GM10847 (cell line): ENCODE measurements around the gene PAPLN.

Experiments used
- POLR2A ChIP-seq: IDR thresholded peaks from 2 replicates; pipeline ENCODE4 v1.6.1; 2011; ENCODE audit not compliant: insufficient read length; ENCODE audit errors: extremely low read depth

Gene PAPLN

DNA sequence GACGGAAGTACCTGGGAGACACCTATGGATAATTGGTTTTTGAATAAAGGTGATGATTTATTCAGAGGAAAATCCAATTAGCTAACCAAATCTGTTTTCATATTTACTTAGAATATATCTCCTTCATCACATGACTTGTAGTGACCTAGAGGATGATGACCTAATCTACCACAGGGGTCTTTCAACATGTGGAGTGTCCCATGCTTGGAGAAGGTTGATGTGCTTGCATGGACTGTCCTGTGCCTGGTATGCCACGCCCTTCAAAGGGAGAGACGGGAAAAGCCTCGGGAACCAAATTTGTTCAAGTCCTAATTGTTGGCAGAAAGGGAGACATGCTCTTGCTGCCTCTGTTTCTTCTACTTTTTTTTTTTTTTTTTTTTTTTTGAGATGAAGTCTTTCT, 11.8 kb upstream of the PAPLN start:
- TF ChIP-seq POLR2A: no peak

DNA sequence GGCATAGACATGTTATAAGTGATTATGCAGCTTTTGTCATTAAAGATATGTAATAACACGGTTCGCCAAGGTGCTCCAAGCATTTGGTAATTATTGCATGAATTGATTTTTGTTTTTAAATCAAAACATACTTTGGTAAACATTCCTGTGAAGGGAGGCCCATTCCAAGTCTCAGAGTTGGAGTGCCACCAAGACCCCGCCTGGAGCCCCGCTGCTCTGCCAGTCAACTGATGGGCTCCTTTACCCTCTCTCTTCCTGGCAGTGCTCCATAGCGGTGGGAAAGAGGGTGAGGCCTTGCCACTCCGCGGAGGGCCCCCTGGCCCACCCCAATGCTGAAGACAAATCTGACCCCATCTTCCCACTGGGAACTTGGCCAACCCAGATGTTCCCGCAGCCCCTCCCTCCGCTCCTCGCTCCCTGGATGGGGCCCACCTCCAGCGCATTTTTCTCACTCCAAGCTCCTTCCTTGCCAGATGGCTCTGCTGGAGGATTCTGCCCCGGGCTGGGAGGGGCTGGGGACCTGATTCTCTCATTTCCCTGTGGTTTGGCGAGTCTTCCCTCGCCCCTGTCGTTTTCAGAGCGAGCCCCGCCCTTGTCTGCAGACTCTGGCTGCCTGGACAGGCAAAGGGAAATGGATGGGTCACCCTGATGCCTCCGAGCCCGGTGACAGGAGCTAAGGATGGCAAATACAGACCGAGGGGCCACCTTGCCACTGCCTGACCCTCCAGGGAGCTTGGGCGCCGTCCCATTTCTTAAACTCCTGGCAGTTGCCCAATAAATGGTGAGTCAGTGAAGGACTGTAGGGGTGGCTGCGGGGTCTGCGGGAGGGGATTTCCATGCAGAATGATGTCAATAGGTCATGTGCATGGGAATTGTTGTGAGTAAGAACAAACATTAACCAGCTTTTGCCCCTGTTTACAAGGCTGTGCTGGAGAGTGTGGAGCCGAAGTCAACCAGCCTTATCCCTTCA, 9.2 kb upstream of the PAPLN start:
- no peak for TF ChIP-seq POLR2A

DNA sequence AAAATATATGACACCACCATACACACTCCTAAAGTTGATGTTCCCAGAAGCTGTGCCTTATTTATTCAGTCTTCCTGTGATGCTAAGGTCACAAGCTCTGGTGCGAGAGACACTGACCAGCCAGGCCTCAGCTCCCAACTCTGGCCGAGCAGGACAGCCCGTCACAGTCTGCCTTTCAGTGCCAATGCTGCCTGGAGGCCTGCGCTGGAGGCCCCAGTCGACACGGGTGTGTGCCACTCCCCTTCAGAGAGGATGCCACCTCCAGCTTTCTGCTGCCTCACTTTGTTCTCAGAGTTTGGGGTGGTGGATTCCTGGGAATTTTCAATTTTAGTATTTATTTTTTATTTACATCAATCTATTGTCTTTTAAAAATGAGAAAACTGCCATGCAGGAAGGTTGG, 7.3 kb upstream of the PAPLN start:
- TF ChIP-seq POLR2A: no peak

DNA sequence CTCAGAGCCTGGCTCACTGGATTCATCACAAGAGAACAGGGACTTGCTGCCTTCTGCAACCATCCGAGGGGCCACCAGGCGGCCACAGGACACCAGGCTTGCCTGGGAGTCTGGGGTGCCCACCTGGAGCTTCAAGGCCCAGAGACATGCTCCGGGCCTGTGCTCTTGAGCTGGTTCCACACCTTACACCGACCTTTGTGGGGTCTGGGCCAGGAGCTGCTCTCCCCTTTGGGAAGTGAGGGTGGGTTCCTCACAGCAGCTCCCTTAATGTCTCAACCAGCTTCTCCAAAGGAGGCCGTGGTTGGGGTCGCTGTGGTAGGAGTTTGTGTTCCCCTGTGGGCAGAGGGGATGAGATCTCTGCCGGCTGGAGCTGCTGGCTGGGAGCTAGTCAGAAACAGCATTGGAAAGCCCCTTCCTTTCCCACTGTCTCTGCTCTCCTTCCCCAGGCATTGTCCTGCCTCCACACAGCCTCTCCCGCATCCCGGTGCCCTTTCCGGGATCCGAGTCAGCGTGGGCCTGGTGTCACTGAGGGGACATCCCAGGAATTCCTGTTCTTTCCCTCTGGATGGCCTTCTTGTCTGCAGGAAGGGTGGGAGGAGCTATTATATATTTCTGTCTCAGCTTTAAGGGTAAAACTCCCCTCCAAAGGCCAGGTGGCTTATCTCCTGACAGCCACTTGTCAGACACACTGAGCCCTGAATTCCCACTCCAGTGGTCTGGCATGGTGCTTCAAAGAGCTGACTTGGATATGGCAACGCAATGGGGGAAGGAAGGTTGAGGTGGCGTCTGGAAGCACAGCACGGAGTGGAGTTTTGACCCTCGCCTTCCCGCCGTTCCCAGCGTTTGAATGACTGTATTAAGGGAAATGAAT, 5.1 kb upstream of the PAPLN start:
- no peak for TF ChIP-seq POLR2A

DNA sequence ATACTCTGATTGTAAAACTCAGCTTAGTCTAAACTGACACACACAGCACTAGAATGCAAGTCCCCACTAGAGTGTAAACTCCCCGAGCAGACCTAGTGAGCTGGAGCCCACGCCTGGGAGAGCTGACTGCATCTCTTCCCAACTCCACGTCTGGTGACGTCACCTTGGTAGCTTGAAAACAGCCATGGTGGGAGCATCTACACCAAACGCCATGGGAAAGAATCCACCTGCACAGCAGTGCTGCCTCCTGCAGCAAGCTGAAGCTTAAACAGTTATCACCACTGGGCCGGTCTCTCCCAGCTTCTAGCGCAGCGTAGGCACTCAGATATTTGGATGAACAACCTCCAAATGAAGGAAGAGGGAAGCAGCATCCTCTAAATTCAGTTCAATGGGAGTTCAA, 4.3 kb upstream of the PAPLN start:
- TF ChIP-seq POLR2A: no peak

DNA sequence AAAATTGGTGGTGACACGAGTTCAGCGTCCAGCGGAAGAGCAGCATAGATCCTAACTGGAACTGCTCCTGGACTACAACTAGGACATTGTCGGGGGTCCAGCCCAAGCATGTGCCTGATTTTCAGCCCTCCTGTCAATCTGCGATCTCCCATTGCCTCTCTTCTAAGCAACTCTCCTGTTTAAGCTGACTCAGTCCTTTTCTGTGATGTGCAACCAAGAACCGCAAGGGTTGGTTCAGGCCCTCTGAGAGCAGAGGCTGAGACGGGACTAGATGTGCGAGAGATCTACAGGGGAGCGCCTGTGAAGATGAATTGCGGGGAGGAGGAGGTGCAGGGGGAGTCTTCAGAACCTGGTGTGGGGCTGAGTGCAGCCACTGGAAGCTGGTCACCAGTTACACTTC, 3.7 kb upstream of the PAPLN start:
- no peak for TF ChIP-seq POLR2A

DNA sequence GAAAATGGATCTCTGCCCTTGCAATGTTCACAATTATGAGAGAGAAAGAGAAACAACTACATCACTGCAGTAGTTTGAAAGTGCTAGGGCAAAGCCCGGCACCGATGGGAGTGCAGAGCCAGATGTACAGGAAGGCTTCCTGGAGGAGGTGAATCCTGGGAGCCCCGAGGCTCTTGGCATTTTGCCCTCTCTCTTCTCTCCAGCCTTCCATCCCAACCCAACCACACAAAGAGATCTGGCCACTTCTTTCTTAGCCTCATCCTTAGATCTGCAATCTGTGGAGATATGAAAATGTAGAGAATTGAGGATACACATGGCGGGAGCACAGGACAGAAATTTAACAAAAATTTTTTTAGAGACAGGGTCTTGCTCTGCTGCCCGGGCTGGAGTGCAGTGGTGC, 3.3 kb upstream of the PAPLN start:
- TF ChIP-seq POLR2A: no peak

DNA sequence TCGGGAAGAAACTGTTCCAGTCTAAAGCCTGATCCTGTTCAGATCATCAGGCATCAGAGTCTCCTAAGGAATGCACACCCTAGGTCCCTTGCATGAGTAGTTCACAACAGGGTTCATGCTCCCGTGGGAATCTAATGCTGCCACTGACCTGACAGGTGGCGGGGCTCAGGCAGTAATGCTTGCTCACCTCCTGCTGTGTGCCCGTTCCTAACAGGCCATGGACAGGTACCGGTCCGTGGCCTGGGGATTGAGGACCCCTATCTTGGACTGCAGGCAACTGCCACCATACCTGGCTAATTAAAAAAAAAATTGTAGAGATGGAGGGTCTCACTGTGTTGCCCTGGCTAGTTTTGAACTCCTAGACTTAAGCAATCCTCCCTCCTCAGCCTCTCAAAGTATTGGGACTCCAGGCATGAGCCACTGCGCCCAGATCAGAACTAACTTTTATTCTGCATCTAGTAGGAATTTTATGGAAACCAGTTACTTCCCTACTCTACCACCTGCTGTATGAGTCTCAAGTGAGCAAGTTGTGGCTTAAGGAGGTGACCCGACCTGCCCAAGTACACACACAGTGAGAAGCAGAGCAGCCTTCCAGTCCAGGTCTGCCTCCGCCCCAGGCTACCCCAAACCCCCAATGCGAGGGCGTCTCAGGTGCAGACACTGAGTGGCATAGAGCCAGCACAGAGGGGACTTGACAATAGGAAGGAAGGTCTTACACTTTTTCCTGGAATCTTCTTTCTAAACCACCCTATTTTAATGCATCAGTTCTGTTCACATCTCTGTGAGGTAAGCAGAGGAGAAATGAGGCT, 2.5 kb upstream of the PAPLN start:
- TF ChIP-seq POLR2A: no peak

DNA sequence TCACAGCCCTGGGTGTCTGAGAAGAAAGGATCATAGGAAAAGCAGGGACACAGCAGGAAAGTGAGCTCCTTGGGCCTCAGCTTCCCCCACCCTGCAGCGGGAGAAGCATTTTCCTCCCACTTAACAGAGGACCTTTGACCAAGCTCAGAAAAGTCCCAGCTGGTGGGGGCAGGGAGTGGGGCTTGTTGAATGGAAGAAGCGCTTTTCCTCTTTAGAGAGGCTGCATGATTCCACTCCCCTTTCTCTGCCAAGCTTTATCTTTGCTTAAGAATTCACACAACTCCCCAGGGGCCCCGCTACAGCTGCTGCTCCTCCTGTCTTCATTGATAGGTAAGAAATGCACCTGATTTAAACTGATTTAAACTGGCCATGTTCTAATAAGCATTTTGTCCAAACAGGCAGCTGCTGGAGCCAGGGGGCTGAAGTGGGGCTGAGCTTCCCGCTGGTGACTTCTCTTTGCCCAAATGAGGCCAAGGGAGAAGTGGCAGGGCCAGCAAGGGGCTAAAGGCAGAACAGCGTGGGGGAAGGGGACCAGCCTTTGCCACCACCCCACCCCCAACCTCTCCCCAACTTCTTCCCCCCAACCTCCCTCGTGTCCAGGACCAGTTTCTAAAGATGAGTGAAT, 1.7 kb upstream of the PAPLN start:
- no peak for TF ChIP-seq POLR2A

DNA sequence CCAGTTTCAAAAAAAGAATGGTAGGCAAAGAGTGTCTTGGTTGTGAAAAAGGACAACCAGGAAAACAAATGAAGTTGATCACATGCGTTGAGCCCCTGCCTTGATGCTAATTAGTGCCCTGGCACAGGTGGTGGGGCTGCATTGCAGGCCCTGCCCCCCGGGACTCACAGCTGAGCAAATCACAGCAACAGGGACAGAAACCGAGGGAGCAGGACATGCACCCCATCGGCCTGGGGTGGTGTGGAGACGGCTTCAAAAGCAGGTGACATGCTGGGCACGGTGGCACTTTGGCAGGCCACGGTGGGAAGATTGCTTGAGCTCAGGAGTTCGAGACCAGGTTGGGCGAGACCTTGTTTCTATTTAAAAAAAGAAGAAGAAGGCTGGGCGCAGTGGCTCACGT, 1.1 kb upstream of the PAPLN start:
- TF ChIP-seq POLR2A: no peak

DNA sequence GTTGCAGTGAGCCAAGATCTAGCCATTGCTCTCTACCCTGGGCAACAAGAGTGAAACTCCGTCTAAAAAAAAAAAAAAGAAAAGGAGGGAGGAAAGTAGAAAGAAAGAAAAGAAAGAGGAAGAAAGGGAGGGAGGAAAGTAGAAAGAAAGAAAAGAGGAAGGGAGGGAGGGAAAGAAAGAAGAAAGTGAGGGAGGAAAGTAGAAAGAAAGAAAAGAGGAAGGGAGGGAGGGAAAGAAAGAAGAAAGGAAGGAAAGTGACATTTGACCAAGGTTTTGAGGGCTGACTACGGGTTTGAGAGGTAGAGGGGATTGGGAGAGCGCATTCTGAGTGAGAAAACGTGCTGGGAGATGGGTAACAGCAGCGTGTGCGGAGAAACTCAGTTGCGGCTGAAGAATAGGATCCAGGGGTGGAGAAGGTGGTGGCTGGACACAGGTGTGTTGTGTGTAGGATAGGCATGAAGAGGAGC, 521 bp upstream of the PAPLN start:
- TF ChIP-seq POLR2A: no peak

DNA sequence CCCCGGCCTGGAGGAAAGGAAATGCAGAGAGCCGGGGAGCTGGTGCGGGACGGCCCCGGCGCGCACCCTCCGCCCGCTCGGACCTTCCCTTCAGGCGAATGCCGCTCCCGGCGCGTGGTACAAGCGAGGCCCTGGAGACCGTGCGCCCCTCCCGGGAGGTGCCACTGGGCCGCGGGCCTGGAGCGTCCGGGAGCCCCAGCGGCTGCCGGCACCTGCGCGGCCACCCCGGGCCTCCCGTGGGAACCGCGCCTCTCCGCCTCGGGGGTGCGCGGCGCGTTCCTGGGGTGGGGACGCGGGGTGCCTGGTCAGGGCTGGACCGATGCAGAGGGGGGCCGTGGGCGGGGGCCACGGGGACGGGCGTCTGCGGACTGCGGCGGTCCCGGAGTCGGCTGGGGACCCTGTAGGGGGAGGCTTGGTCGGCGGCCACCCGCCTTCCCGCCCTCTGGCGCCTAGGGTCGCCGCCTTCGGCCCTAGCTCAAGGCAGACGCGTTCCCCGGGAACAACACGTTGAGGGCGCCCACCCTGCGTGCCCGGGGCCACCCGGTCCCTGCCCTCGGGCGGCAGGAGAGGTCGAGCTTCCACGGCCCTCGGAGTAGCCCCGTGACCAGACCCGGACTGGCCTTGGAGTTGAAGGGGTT, 599 bp downstream of the PAPLN start:
- TF ChIP-seq POLR2A: no peak

DNA sequence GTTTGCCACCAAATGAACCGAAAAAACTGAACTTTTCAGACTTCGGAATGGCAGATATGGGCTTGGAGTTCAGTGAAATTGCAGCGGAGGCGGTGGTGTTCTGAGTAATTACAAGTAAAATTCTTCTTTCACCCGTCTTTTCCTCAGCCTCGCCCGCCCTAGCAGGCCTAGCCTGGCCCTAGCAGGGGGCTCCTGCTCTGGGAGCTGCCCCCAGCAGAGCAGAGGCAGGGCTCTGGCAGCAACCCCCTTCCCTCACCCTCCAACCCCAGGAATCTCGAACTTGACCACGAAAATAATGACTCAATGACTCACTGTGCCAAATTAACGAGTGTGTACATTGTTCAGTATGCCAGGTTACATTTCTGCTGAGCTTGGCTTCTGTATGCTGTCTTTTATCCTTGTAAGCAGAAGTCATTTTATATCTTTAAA, 1.1 kb downstream of the PAPLN start:
- TF ChIP-seq POLR2A: no peak

DNA sequence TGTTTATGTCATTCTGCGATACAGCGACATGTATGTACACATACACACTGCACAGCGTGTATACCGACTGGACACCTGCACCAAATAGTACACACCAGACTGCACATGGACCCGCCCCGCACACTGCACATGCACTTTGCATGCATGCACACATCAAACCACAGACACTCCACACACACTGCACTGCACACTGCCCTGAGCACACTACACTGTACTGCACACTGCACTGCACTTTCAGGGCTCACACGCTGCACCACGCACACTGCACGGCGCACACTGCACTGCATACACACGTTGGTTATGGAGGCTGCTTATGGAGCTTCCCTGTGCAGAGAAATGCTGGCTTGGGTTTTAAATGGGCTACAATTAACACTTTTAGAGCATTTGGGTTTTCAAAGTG, 1.6 kb downstream of the PAPLN start:
- no peak for TF ChIP-seq POLR2A
